B cell (primary cell): ENCODE results near the gene ADRM1.

Experiments
- CTCF ChIP-seq: fragments of 200-600 bp; IDR thresholded peaks from one replicate; pipeline ENCODE4 v1.8.0; 2022; ENCODE audit warnings: antibody characterized with exemption, mild to moderate bottlenecking
- EZH2 ChIP-seq: IDR thresholded peaks from 2 replicates; pipeline ENCODE4 v1.6.1; 2012; ENCODE audit warnings: borderline replicate concordance, low read depth, mild to moderate bottlenecking, moderate library complexity, low read length; ENCODE audit not compliant: insufficient read depth, poor library complexity, severe bottlenecking

- no peak for TF ChIP-seq CTCF
- no peak for TF ChIP-seq EZH2
These were observed 46.8 kb downstream of the ADRM1 start for GRCh38 chr20:62349556-62350097.
